Omental fat pad (tissue), 4 donors: ENCODE results near the gene ZGRF1. TPM values are rescaled to one million over a fixed set of nuclear protein-coding genes. Genes with fewer than 3 reads are reported as not detected.
"Not testable (repeated sequence)": the region's sequence is repeated elsewhere in the genome, so short reads cannot be mapped to it uniquely, and the experiment has no call there.

ENCODE experiments used
- ATAC-seq: fragments of 150-250 bp; one replicate; pipeline ENCODE4 v1.9.1; 2016; ENCODE audit warnings: mild to moderate bottlenecking, moderate library complexity; ENCODE audit not compliant: low FRiP score
- DNase-seq: peaks from one replicate; pipeline ENCODE4 v3.0.0-alpha.2; 2019; ENCODE audit warnings: low spot score
- total RNA-seq, 4 donors: library from RNA; depleted of rRNA; stranded (reverse); fragments of >200 nt; gene quantifications; one replicate each; pipeline ENCODE4 v1.1.0, GENCODE V29; 2016
- TF ChIP-seq, protein P1 (sequence below), 3 donors: fragments of 450-650 bp; IDR thresholded peaks; one replicate each; pipeline ENCODE4 v1.5.1; 2016 to 2017; ENCODE audit warnings: antibody characterized with exemption in 3 of 3, mild to moderate bottlenecking in 3 of 3, moderate library complexity in 2 of 3

Gene ZGRF1
- total RNA-seq, 4 donors from 2014 or later, result 2.9 to 10.4 (median 4.0) TPM

GRCh38 chr4:112564706-112565270 is 71.9 kb downstream of the ZGRF1 start:
- DNase-seq (no peak), ATAC-seq (no peak)
- TF ChIP-seq, protein P1, sequence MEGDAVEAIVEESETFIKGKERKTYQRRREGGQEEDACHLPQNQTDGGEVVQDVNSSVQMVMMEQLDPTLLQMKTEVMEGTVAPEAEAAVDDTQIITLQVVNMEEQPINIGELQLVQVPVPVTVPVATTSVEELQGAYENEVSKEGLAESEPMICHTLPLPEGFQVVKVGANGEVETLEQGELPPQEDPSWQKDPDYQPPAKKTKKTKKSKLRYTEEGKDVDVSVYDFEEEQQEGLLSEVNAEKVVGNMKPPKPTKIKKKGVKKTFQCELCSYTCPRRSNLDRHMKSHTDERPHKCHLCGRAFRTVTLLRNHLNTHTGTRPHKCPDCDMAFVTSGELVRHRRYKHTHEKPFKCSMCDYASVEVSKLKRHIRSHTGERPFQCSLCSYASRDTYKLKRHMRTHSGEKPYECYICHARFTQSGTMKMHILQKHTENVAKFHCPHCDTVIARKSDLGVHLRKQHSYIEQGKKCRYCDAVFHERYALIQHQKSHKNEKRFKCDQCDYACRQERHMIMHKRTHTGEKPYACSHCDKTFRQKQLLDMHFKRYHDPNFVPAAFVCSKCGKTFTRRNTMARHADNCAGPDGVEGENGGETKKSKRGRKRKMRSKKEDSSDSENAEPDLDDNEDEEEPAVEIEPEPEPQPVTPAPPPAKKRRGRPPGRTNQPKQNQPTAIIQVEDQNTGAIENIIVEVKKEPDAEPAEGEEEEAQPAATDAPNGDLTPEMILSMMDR (IDR thresholded peaks at IDR 0.05), result no peak

- ATAC-seq, result no peak
- TF ChIP-seq, protein P1 (IDR thresholded peaks at IDR 0.05), result no peak
- DNase-seq, result no peak
Measured at GRCh38 chr4:112563431-112564200, 73.1 kb downstream of the ZGRF1 start.

DNA sequence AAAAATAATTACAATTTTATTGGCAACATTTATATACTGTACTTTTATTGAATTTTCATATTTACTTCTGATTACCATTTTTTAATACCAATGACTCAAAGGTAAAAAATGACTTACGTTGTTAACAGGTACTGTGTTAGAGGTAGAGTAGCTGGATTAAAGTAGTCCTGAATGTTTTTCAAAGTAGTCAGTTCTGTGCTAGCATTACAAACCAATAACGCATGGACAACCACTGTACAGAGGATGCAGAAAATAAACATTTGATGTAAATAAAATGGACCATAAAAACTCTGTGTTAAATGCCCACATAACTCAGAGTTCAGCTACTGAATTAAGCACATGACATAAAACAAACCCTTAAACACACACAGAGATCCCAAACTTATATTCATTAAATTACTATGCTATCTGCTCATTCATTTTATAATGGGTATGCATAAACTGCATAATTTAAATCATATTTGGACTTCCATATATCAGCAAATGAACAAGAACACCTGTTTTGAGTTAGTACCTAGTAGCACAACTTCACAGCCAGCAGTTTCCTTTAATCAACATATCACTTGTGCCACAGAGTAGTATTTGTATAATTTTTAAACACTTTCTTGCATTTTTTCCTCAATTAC is 74.3 kb downstream of the ZGRF1 start:
- no peak for ATAC-seq
- DNase-seq, result no peak
- TF ChIP-seq, protein P1 (IDR thresholded peaks at IDR 0.05), result no peak

- no peak for ATAC-seq
- DNase-seq, result no peak
- TF ChIP-seq, protein P1 (IDR thresholded peaks at IDR 0.05), result no peak
Measured at GRCh38 chr4:112560084-112560483, 76.6 kb downstream of the ZGRF1 start.

GRCh38 chr4:112559053-112559452 is 77.7 kb downstream of the ZGRF1 start:
- TF ChIP-seq, protein P1 (IDR thresholded peaks at IDR 0.05), result no peak
- ATAC-seq (no peak), DNase-seq (no peak)

- no peak for DNase-seq
- TF ChIP-seq, protein P1 (IDR thresholded peaks at IDR 0.05), result no peak
- no peak for ATAC-seq
Measured at GRCh38 chr4:112557676-112558411, 78.9 kb downstream of the ZGRF1 start.

GRCh38 chr4:112554271-112554670 is 82.4 kb downstream of the ZGRF1 start:
- not testable (repeated sequence) for ATAC-seq, DNase-seq
